ENCODE results near the gene SCD.

The SCD gene

GRCh38 chr10:100346765-100347567, at the start of gene SCD:
Gene SCD (plus strand): TSS chr10:100347233. CDS start chr10:100347505, 272 bp downstream.
- TF ChIP-seq GATA3 (IDR thresholded peaks at IDR 0.05; ENCODE audit: low read depth, low read length) (no peak), GATA2 (IDR thresholded peaks at IDR 0.05; ENCODE audit: low read depth, low read length) (no peak)

- no peak for TF ChIP-seq GATA2 (IDR thresholded peaks at IDR 0.05; ENCODE audit: low read depth, low read length)
- TF ChIP-seq GATA3 (IDR thresholded peaks at IDR 0.05; ENCODE audit: low read depth, low read length) = no peak
Observed at GRCh38 chr10:100297242-100297641, 49.8 kb upstream of the SCD start.

GRCh38 chr10:100303724-100304319, 43.2 kb upstream of the SCD start:
- TF ChIP-seq GATA2 (IDR thresholded peaks at IDR 0.05; ENCODE audit: low read depth, low read length) = no peak

GRCh38 chr10:100304414-100304813, 42.6 kb upstream of the SCD start:
- no peak for TF ChIP-seq GATA2 (IDR thresholded peaks at IDR 0.05; ENCODE audit: low read depth, low read length)
- TF ChIP-seq GATA3 (IDR thresholded peaks at IDR 0.05; ENCODE audit: low read depth, low read length) = no peak

GRCh38 chr10:100306861-100307260, 40.2 kb upstream of the SCD start:
- TF ChIP-seq GATA3 (IDR thresholded peaks at IDR 0.05; ENCODE audit: low read depth, low read length) (no peak), GATA2 (IDR thresholded peaks at IDR 0.05; ENCODE audit: low read depth, low read length) (no peak)

GRCh38 chr10:100307684-100308083, 39.3 kb upstream of the SCD start:
- no peak for TF ChIP-seq GATA2 (IDR thresholded peaks at IDR 0.05; ENCODE audit: low read depth, low read length)
- no peak for TF ChIP-seq GATA3 (IDR thresholded peaks at IDR 0.05; ENCODE audit: low read depth, low read length)

- TF ChIP-seq GATA3 (IDR thresholded peaks at IDR 0.05; ENCODE audit: low read depth, low read length) (no peak), GATA2 (IDR thresholded peaks at IDR 0.05; ENCODE audit: low read depth, low read length) (no peak)
Observed at GRCh38 chr10:100311298-100311697, 35.7 kb upstream of the SCD start.

- no peak for TF ChIP-seq GATA3 (IDR thresholded peaks at IDR 0.05; ENCODE audit: low read depth, low read length)
- no peak for TF ChIP-seq GATA2 (IDR thresholded peaks at IDR 0.05; ENCODE audit: low read depth, low read length)
Observed at GRCh38 chr10:100315615-100316014, 31.4 kb upstream of the SCD start.

- no peak for TF ChIP-seq GATA2 (IDR thresholded peaks at IDR 0.05; ENCODE audit: low read depth, low read length)
- TF ChIP-seq GATA3 (IDR thresholded peaks at IDR 0.05; ENCODE audit: low read depth, low read length) = no peak
Observed at GRCh38 chr10:100318207-100318606, 28.8 kb upstream of the SCD start.

GRCh38 chr10:100319707-100320402, 27.2 kb upstream of the SCD start:
- TF ChIP-seq GATA3 (IDR thresholded peaks at IDR 0.05; ENCODE audit: low read depth, low read length) = no peak
- no peak for TF ChIP-seq GATA2 (IDR thresholded peaks at IDR 0.05; ENCODE audit: low read depth, low read length)

GRCh38 chr10:100325158-100325557, 21.9 kb upstream of the SCD start:
- no peak for TF ChIP-seq GATA2 (IDR thresholded peaks at IDR 0.05; ENCODE audit: low read depth, low read length)
- no peak for TF ChIP-seq GATA3 (IDR thresholded peaks at IDR 0.05; ENCODE audit: low read depth, low read length)

GRCh38 chr10:100327007-100327717, 19.9 kb upstream of the SCD start:
- TF ChIP-seq GATA2 (IDR thresholded peaks at IDR 0.05; ENCODE audit: low read depth, low read length) (no peak), GATA3 (IDR thresholded peaks at IDR 0.05; ENCODE audit: low read depth, low read length) (no peak)

- TF ChIP-seq GATA2 (IDR thresholded peaks at IDR 0.05; ENCODE audit: low read depth, low read length) = no peak
- no peak for TF ChIP-seq GATA3 (IDR thresholded peaks at IDR 0.05; ENCODE audit: low read depth, low read length)
Observed at GRCh38 chr10:100327718-100328009, 19.4 kb upstream of the SCD start.

GRCh38 chr10:100328198-100328597, 18.8 kb upstream of the SCD start:
- TF ChIP-seq GATA2 (IDR thresholded peaks at IDR 0.05; ENCODE audit: low read depth, low read length) = no peak
- TF ChIP-seq GATA3 (IDR thresholded peaks at IDR 0.05; ENCODE audit: low read depth, low read length) = no peak

All from SH-SY5Y (cell line).